ENCODE results near the gene AARS1.
A peak's percentile ranks its signal among the peaks of the same experiment; 100 is the strongest.
"Not testable (repeated sequence)": the region's sequence is repeated elsewhere in the genome, so short reads cannot be mapped to it uniquely, and the experiment has no call there.

The AARS1 gene

GRCh38 chr16:70289229-70290094 is at the start of gene AARS1:
TSS of gene AARS1 (minus strand) at chr16:70289506. CDS start at chr16:70282763, 6,743 bp downstream.
- DNase-seq (ENCODE audit: low spot score) = peak; percentile 99

- DNase-seq (ENCODE audit: low spot score) = no peak
These were observed 48.5 kb upstream of the AARS1 start for GRCh38 chr16:70337814-70338213.

GRCh38 chr16:70332728-70333127 is 43.4 kb upstream of the AARS1 start:
- DNase-seq (ENCODE audit: low spot score) = not testable (repeated sequence)

- DNase-seq (ENCODE audit: low spot score) = no peak
These were observed 42.5 kb upstream of the AARS1 start for GRCh38 chr16:70331588-70332358.

- DNase-seq (ENCODE audit: low spot score) = no peak
These were observed 41.8 kb upstream of the AARS1 start for GRCh38 chr16:70331091-70331490.

GRCh38 chr16:70324998-70325747 is 35.9 kb upstream of the AARS1 start:
- DNase-seq (ENCODE audit: low spot score) = no peak

- no peak for DNase-seq (ENCODE audit: low spot score)
These were observed 30.8 kb upstream of the AARS1 start for GRCh38 chr16:70320121-70320520.

GRCh38 chr16:70307726-70308125 is 18.4 kb upstream of the AARS1 start:
- not testable (repeated sequence) for DNase-seq (ENCODE audit: low spot score)

GRCh38 chr16:70306880-70307279 is 17.6 kb upstream of the AARS1 start:
- DNase-seq (ENCODE audit: low spot score) = no peak

- DNase-seq (ENCODE audit: low spot score) = no peak
These were observed 15.7 kb upstream of the AARS1 start for GRCh38 chr16:70304892-70305448.

GRCh38 chr16:70302745-70303144 is 13.4 kb upstream of the AARS1 start:
- no peak for DNase-seq (ENCODE audit: low spot score)

- no peak for DNase-seq (ENCODE audit: low spot score)
These were observed 11.8 kb upstream of the AARS1 start for GRCh38 chr16:70301121-70301520.

GRCh38 chr16:70298988-70299938 is 10.0 kb upstream of the AARS1 start, which contains the start of gene DDX19B:
TSS of gene DDX19B (plus strand) at chr16:70299186. CDS start at chr16:70299298, 112 bp downstream.
- peak; percentile 77 for DNase-seq (ENCODE audit: low spot score)

- no peak for DNase-seq (ENCODE audit: low spot score)
These were observed 6.3 kb upstream of the AARS1 start for GRCh38 chr16:70295634-70296033.

- DNase-seq (ENCODE audit: low spot score) = no peak
These were observed 5.2 kb upstream of the AARS1 start for GRCh38 chr16:70294385-70295025.

GRCh38 chr16:70292148-70292547 is 2.8 kb upstream of the AARS1 start:
- not testable (repeated sequence) for DNase-seq (ENCODE audit: low spot score)

GRCh38 chr16:70290949-70291519 is 1.7 kb upstream of the AARS1 start:
- DNase-seq (ENCODE audit: low spot score) = no peak

- DNase-seq (ENCODE audit: low spot score) = not testable (repeated sequence)
These were observed 1.9 kb downstream of the AARS1 start for GRCh38 chr16:70287304-70287971.

GRCh38 chr16:70276392-70276791 is 12.9 kb downstream of the AARS1 start:
- no peak for DNase-seq (ENCODE audit: low spot score)

Measured in LoVo (cell line).